NCI-H146 treated with DMSO at 0.1 percent for 48 hours (cell line): ENCODE results near the gene SORBS2.

Experiments used
- DNase-seq: peaks from one replicate; lab custom pipeline; 2025; ENCODE audit not compliant: unreplicated experiment; lab: John Stamatoyannopoulos, UW

Gene SORBS2

DNA sequence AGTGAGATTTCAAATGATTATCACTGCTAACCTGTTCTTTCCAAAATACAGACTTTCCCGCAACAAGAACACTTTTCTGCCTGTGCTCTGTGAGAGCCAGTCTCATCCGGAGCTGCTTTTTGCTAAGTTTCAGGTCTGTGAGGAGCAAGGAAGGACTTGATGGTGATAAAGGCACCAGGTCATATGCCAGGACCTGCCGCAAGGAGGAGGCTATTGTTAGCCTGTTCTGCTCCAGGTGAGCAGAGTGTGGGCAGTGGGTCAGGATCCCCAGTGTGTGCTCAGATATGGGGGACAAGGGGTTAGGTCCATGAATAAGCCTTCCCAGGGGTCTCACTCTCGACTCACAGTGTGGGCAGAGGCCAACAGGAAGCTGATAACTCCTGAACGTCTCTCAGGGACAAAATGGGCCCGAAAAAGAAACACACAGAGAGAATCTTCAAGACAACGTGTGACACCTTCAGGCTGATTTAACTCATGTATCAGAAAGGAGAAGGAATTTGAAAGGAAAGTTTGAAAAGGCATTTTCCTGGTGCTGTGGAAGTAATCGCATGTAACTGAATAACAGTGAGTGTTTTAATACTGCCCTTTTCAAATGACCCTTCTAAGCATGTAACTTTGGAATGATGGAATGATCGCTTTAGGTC, 219.0 kb downstream of the SORBS2 start:
- no peak for DNase-seq

DNA sequence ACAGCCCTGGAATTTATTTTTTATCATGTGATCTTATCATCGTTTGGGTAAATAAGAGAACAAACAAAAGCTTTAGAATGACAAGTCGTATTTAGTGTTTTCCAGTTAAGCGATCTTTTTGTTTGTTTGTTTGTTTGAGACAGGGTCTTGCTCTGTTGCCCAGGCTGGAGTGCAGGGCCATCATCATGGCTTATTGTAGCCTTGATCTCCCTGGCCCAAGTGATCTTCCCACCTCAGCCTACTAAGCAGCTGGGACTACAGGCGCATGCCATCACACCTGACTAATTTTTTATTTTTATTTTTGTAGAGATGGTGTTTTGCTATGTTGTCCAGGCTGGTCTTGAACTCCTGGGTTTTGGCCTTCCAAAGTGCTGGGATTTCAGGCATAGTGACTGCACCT, 219.6 kb downstream of the SORBS2 start:
- no peak for DNase-seq

DNA sequence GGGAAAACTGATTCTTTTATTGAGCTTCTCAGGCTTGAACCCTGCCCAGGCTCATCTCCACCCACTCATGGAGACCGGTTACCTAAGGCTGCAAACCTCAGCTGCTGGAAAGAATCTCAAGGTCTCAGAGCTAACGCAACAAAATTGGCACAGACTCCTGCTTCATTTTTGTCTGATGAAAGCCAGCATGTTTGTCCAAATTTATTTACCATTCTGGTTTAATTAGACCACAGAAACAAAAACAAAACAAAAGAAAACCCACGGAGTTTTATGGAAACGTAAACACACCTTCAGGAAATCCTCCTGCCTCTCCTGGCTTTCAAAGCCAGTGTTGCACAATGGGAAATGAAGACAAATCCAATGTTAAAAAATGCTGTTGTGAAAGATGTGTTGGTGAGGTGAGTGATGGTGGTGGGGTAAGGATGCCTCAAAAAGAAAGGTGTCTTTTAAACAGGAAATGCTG, 220.3 kb downstream of the SORBS2 start:
- DNase-seq: no peak

DNA sequence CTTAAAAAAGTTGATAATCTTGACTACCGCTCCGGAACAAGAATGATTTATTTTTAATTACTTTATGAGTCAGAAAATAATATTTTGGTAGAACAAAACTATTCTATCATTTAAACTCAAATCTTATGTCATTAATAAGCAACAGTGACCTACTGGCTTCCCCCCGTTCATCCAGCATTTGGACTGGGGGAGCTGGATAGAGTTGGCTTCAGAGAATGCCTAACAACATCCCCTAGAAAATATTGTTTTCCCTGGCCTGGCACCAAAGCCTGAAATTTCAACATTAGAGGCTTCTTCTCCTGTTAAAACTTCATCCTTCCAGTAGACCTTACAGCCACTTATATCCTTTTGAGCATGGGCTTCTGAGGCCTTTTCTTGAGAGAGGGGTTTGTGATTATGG, 221.0 kb downstream of the SORBS2 start:
- DNase-seq: no peak

DNA sequence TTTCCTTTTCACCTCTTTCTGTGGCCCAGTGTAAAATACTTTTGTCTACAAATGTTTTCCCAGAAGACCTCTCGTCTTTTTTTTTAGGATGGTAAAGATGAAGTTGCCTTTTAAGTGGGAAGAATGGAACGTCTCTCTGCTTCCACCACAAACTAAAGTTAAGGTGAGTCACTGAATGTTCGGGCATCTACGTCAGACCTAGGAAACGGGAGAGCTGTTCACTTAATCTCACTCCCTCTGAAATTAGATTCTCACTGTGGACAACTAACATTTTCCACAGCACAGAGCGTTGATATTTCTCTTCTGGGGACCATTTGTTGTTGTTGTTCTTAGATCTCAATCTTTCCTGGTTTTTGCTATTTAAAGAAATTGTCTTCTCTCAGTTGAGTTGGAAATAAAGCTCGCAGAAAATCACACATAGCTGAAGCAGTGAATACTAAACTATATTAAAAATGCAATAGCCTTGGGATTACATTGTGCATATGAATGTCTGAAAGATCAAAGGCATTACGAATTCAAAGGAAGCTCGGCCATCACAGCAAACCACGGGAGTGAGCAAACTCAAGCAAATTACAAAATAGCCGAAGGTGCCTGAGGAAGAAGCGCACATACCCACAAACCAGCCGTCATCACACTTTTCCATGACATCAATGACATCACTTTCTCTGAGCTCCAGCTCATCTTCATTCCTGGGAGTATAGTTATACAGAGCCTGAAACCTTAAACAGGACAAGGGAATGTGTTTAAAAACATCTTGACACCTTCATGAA, 222.7 kb downstream of the SORBS2 start:
- DNase-seq: no peak

DNA sequence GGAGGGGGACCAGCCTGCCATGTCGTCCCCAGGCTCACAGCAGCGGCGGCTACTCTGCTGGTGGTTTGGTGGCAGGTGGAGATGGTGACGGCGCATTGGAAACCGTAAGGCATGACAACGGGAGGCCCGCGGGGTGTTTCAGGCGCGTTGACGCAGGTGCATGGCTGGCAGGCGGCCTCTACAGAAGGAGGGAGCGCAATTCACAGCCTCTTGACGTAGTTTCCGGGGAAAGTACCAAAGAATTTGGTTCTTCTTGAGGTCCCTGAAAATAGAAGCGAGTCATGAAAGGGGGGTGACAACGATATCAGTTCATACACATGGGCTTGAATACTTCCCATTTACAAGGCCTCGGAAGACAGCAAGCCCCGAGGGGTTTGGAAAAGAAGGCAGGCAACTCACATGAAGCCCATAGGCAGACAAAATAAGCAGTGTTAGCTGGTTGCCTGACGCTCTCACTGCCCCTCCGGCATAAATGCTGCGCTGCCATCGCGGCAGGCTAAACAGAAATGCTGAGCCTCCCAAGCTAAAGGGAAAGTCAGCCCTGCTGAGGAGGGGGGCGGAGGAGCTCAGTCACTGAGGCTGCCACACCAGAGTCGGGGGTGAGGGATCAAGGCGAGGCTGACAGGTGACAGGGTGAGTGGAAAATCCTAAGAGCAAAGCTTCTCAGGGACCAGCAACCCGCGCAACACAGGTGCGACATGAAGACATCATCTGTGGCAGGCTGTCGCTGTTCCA, 224.4 kb downstream of the SORBS2 start:
- DNase-seq: no peak

DNA sequence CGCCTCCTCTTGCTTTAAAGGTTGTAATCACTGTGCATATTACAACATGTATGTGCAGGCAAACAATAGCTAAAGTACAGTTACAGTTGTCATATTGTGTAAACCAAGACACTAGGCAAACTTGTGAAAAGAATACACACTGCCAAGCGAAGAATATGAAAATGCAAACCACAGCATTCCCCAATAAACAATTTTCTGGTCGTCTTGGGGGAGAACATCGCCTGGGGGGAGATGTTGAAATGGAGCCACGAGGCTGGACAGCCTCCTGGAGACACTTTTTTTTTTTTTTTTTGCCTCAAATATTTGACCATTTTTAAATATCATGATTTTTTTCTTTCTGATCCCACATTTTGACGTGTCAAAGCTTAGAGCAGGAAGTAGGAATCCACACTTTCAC, 225.0 kb downstream of the SORBS2 start:
- no peak for DNase-seq

DNA sequence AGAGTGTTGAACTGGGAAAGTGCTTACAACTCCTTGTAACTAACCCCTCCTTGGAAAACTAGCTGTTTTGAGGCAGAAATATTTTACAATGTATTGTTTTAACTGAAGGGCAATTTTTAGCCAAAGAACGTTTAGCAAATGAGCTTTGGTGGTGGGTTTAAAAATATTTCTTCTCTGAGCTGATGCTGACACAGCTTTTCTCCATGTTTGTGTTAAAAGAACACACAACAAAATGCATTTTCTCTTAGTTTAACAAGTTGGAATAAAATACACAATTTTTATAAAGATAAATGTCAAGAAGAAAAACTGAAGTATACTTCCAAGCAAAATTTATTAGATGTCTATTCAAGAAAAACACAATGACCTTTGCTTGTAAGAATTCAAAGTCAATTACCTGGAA, 226.8 kb downstream of the SORBS2 start:
- DNase-seq: no peak

DNA sequence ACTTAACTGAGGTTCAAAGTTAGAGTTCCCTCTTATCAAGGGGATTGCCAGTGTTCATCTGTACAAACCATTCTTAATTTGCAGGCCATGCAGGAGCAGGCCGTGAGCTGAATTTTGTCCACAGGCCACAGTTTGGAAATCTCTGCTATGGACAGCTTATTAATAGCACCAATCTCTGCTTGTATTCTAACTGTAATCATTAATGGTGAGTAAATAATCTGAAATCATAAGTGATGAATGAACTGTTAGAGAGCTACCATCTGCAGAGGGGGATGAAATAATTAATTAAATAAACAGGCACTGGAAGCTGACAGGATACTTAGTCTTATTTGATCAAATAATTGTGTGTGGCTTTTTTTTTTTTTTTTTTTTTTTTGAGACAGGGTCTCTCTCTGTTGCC, 228.2 kb downstream of the SORBS2 start:
- no peak for DNase-seq

DNA sequence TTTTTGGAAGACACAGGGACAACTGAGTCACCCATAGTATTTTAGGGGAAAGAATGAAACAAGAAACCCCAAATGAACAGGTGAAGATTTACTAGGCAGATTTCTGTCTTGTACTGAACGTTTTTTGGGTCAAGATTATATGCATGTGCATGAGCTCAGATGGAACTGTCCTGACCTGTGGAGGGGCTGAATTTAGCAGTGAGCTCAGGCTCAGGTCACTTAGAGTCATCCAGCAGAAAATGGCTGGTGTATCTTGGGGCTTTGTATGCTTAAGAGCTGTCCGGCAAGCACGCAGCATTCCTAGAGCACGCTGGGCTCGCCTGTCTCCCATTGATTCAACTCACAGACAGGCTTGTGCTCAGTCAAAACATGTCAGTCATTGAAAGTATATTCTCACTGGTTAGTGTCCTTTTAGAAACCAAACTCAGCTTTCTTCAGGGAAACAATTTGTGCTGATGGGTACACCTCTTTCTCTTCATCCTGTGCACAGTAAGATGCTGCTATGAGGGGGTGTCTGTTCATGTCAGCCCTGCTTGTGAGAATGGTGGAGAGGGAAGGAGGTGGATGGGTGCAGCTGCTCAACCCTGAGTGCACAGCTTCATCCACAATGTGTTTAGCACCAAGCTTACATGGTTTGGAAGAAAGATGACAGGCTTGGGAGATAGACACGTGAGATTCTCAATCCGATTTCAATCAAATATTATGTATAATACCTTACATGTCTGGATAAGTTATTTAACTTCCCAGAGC, 229.2 kb downstream of the SORBS2 start:
- DNase-seq: no peak

DNA sequence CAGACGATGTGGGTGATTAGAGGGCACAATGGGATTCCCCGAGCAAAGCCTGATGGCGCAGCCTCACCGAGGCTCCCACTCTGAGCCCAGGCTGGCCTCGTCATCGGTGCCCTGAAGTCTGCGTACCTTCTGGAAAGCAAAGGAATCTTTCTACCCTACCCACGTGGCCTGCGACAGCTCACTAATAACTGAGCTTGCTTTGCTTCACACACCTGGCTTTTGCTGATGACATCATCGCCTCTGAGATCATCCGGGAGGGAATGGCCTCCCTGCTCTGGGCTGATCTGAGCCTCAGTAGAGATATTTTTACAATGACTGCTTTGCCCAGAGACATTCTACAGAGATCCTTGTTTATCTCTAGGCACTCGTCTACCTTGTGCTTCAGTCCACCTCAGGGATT, 231.3 kb downstream of the SORBS2 start:
- no peak for DNase-seq

DNA sequence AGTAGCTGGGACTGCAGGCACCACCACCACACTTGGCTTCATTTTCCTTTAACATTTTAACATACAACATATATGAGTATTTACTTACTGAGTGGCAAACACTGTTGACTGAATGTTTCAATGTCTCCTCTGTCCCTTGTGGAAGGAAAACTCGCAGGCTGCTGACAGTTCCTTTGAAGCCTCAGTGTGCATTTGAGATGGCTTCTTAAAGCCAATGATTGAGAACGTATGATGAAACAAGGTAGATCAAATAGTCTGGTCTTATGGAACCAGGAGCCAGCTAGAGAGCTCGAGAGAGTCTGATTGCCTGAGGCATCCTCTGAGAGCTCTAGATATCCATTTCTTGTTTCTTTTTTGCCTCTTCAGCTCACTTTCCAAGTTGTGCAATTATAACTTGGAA, 233.7 kb downstream of the SORBS2 start:
- no peak for DNase-seq

DNA sequence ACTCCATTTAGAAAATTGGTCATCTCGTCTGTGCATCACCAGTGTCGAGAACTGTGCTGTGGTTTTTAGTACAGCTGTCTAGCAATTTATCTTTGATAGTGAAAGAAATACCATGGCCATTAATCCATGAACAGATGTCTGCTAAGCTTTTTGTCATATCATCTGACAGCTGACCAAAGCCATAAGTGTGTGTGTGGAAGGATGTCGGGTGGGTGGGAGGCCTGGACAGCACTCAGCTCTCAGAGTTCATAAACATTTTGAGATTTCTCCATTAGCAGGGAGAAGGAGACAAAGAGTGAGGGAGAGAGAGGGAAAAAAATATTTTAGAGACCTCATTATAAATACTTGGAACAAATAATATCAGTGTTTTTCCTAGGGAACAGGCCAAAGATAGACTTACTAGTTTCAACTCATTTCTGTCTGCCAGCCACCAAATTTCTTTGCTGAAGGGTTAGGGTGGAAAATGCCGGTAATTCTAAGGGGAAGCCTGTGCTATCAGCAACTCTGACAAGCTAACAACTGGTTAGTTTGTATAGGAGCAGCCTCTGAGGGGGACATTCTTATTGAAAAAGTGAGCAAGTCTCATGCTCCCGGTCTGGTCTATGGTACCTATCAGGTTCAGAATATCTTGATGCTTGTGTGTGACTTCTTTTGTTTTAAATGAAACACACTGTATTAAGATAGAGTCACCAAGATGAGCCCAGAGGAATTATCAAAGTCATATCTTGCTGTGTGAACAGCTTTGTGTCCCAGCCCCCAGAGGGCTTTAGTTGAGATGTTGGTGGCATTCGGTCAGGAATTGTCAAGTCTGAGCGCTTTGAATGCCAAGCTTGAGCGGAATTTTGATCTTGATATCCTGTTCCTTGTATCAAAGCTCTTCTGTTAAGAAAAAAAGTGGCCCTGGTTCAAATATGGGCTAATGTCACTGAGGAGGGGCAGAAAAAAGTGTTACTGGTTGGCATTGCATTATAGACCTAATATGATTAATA, 234.7 kb downstream of the SORBS2 start:
- no peak for DNase-seq

DNA sequence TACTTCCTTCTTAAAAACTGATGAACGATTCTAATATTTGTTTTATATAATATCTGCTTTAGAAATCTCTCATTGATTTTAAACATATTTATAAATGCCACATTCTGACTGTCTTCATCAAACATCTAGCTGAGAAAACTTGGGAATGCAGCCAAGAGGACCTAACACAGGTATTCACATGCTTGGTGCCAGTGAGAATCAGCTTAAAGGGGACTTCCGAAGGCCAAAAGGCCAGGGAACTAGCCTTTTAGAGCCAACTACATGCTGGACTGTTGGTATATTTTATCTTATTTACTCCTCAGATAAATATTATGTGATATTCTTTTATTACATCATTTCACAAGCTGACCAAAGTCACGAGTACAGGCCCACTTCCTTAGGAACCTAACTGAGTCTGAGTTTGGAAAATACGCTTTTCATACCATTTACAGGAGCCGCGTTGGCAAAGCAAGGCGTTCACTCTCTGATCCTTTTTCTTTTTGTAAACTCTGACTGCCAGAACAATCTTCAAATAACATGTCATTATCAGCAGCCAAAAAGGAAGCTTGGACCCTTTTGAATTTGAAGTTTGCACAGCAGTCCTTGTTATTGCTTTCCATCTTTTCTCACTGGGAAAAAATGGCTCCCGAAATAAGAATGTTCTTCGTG, 235.6 kb downstream of the SORBS2 start:
- no peak for DNase-seq

DNA sequence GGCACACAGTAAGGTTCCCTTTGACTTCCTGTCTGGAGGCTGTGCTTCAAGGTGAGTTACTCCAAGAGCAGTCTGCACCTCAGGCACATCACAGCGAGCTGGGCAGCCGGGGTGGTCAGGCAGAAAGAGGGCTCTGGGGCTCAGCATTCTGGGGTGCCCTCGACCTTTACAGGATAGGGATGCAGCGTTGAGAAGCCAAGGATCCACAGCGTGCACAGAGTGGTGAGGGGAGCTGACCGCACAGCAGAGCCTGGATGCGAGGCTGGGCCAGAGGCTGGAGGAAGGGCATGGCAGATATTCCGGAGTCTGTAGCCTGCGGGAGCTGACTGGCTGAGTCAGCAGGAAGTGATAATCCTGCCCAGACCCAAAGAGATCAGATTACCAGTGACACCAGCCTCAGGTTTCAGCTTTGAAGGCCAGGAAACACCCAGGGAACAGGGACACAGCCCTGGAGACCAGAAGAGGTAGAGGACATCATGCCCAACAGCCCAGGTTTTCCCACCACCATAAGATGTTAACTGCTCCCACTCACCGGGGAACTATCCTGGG, 238.3 kb downstream of the SORBS2 start:
- DNase-seq: no peak

DNA sequence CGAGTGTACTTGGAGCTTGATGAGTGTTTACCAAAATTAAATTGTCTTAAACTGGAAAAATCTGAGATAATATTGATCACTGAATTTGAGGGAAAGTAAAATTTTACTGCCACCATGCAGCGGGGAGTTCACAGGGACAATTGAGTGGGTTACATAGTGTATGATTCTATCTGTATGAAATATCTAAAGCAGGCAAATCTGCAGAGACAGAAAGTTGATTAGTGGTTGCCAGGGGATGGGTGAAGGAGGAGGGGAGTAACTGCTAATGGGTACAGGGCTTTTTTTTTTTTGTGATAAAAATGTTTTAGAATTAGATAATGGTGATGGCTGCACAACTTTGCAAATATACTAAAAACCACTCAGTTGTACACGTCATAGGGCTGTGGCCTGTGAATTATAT, 241.3 kb downstream of the SORBS2 start:
- no peak for DNase-seq

DNA sequence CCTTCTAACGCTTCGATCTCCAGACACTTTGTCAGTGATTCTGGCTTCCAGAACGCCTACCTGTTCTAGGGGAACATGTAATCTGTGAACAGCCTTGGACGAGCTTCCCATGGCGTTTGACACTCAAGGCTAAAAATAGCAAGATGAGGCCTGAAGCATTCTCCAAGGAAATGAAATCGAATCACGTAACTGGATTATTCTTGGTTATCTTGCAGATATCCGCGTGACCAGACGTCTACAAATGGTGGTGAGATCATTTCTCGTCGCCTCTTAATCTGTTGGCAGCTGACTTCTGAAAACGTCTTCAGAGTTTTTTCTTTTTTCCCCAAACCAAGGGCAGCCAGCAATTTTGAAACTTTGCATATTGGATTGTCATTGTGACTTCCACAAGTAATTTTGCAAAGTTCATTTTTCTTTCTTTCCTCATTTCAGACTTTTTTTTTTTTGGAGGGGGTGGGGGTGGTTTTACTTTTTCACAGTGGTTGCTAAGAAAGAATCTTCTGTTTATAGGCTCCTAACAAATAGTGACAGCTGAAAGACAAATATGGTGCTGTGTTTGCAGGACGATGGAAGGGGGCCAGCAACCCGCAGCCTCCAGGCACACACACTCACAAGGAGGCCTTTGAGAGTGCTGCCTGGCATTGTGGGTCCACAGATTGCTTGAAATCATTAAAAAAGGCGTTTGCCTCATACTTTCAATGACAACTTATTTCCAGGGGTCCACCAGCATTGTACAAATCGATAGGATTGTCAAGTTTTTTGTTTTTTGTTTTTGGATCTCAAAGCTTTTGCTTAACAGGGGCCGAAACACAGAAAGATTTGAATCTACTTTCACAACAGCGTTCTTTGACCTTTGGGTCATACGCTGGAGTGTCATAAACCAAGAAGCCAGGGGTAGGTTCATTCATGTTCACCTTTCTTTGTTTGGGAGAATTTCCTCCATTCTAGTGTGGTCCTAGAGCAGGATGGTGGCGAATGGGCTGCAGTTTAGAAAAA, 244.3 kb downstream of the SORBS2 start:
- no peak for DNase-seq

DNA sequence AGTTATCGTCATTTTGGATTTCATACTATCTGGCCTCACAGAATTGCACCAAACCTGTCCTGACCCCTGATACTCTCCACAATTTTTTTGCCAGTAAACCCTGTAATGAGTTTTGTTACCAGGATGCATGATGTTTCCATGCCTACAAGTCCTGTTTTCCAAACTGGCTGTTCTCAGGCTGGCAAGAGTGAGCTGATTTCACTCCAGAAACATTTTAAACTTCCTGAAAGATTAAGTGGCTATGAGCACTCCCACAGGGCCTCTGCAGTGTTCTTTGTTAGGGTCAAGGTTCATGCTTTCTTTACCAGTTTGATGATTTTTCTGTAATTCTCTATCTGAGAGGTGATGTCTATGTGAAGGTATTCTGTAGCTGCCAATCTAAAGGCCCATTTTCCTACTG, 245.0 kb downstream of the SORBS2 start:
- no peak for DNase-seq
